ENCODE results near the gene SERAC1. TPM values are rescaled to one million over a fixed set of nuclear protein-coding genes. Genes with fewer than 3 reads are reported as not detected.

The SERAC1 gene
- polyA plus RNA-seq, 2 donors = 5.3 to 6.1 TPM

DNA sequence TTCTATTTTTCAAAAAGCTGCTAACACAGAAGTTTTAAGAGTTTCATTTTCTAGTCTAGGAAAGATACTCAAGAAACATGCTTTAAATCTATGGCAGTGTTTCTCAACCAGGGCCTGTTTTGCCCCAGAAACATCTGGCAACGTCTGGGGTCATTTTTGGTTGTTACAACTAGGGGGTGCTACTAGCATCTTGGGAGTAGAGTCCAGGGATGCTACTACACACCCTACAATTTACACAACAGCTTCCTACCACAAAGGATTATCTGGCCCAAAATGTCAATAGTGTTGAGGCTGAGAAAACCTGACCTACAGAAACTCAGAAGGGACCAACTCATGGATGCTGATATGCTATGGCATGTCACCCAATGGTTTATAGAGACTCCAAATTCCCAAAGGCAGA, 24.4 kb downstream of the SERAC1 start:
- Histone ChIP-seq H3K4me1 (ENCODE audit: control insufficient read depth in 2 of 2, insufficient read depth in 2 of 2, low read length in 1 of 2) (no peaks in the 10 kb centered on the region), H3K9me3 (ENCODE audit: control insufficient read depth in 2 of 2, insufficient read depth in 1 of 2, low read depth in 1 of 2, low read length in 1 of 2) (no peaks in the 10 kb centered on the region), H3K4me3 (ENCODE audit: low read depth in 1 of 2, low read length in 2 of 2) (no peak overlapping the region), H3K27ac (ENCODE audit: low read depth in 2 of 2, low read length in 1 of 2) (no peak overlapping the region), H3K36me3 (ENCODE audit: control insufficient read depth in 2 of 2, insufficient read depth in 2 of 2, low read length in 1 of 2) (peaks cover 0 to 2% of the 10 kb centered on the region in 2 donors), H3K27me3 (ENCODE audit: control insufficient read depth in 1 of 2, insufficient read depth in 2 of 2, low read length in 2 of 2) (no peaks in the 10 kb centered on the region)
- 61 to 68% methylated on average over 1 of the region's 1 CpG for WGBS, 2 donors

- H3K27me3 ChIP-seq (ENCODE audit: control insufficient read depth in 1 of 2, insufficient read depth in 2 of 2, low read length in 2 of 2) = no peaks in the 10 kb centered on the region
- H3K4me1 ChIP-seq (ENCODE audit: control insufficient read depth in 2 of 2, insufficient read depth in 2 of 2, low read length in 1 of 2) = no peaks in the 10 kb centered on the region
- H3K9me3 ChIP-seq (ENCODE audit: control insufficient read depth in 2 of 2, insufficient read depth in 1 of 2, low read depth in 1 of 2, low read length in 1 of 2) = no peaks in the 10 kb centered on the region
- H3K36me3 ChIP-seq (ENCODE audit: control insufficient read depth in 2 of 2, insufficient read depth in 2 of 2, low read length in 1 of 2) = peaks cover 0 to 2% of the 10 kb centered on the region in 2 donors
- no peak overlapping the region for H3K4me3 ChIP-seq (ENCODE audit: low read depth in 1 of 2, low read length in 2 of 2)
- H3K27ac ChIP-seq (ENCODE audit: low read depth in 2 of 2, low read length in 1 of 2) = no peak overlapping the region
Measured at GRCh38 chr6:158142789-158143188, 25.3 kb downstream of the SERAC1 start.

GRCh38 chr6:158131926-158132325, 36.1 kb downstream of the SERAC1 start:
- H3K27ac ChIP-seq (ENCODE audit: low read depth in 2 of 2, low read length in 1 of 2) = no peak overlapping the region
- WGBS, 2 donors = 46 to 48% methylated on average over 1 of the region's 1 CpG
- no peaks in the 10 kb centered on the region for H3K4me1 ChIP-seq (ENCODE audit: control insufficient read depth in 2 of 2, insufficient read depth in 2 of 2, low read length in 1 of 2)
- no peaks in the 10 kb centered on the region for H3K36me3 ChIP-seq (ENCODE audit: control insufficient read depth in 2 of 2, insufficient read depth in 2 of 2, low read length in 1 of 2)
- no peaks in the 10 kb centered on the region for H3K27me3 ChIP-seq (ENCODE audit: control insufficient read depth in 1 of 2, insufficient read depth in 2 of 2, low read length in 2 of 2)
- H3K4me3 ChIP-seq (ENCODE audit: low read depth in 1 of 2, low read length in 2 of 2) = no peak overlapping the region
- no peaks in the 10 kb centered on the region for H3K9me3 ChIP-seq (ENCODE audit: control insufficient read depth in 2 of 2, insufficient read depth in 1 of 2, low read depth in 1 of 2, low read length in 1 of 2)

GRCh38 chr6:158125271-158125670, 42.8 kb downstream of the SERAC1 start:
- H3K9me3 ChIP-seq (ENCODE audit: control insufficient read depth in 2 of 2, insufficient read depth in 1 of 2, low read depth in 1 of 2, low read length in 1 of 2) = no peaks in the 10 kb centered on the region
- H3K27me3 ChIP-seq (ENCODE audit: control insufficient read depth in 1 of 2, insufficient read depth in 2 of 2, low read length in 2 of 2) = no peaks in the 10 kb centered on the region
- 94 to 98% methylated on average over 2 of the region's 2 CpGs for WGBS, 2 donors
- peaks cover 0 to 3% of the 10 kb centered on the region in 2 donors for H3K36me3 ChIP-seq (ENCODE audit: control insufficient read depth in 2 of 2, insufficient read depth in 2 of 2, low read length in 1 of 2)
- H3K4me1 ChIP-seq (ENCODE audit: control insufficient read depth in 2 of 2, insufficient read depth in 2 of 2, low read length in 1 of 2) = no peaks in the 10 kb centered on the region
- H3K4me3 ChIP-seq (ENCODE audit: low read depth in 1 of 2, low read length in 2 of 2) = no peak overlapping the region
- H3K27ac ChIP-seq (ENCODE audit: low read depth in 2 of 2, low read length in 1 of 2) = no peak overlapping the region

- 93 to 96% methylated on average over 1 of the region's 1 CpG for WGBS, 2 donors
- Histone ChIP-seq H3K27ac (ENCODE audit: low read depth in 2 of 2, low read length in 1 of 2) (no peak overlapping the region), H3K4me3 (ENCODE audit: low read depth in 1 of 2, low read length in 2 of 2) (no peak overlapping the region), H3K36me3 (ENCODE audit: control insufficient read depth in 2 of 2, insufficient read depth in 2 of 2, low read length in 1 of 2) (peaks cover 0 to 4% of the 10 kb centered on the region in 2 donors), H3K4me1 (ENCODE audit: control insufficient read depth in 2 of 2, insufficient read depth in 2 of 2, low read length in 1 of 2) (no peaks in the 10 kb centered on the region), H3K9me3 (ENCODE audit: control insufficient read depth in 2 of 2, insufficient read depth in 1 of 2, low read depth in 1 of 2, low read length in 1 of 2) (no peaks in the 10 kb centered on the region), H3K27me3 (ENCODE audit: control insufficient read depth in 1 of 2, insufficient read depth in 2 of 2, low read length in 2 of 2) (no peaks in the 10 kb centered on the region)
Measured at GRCh38 chr6:158124288-158124687, 43.8 kb downstream of the SERAC1 start.

DNA sequence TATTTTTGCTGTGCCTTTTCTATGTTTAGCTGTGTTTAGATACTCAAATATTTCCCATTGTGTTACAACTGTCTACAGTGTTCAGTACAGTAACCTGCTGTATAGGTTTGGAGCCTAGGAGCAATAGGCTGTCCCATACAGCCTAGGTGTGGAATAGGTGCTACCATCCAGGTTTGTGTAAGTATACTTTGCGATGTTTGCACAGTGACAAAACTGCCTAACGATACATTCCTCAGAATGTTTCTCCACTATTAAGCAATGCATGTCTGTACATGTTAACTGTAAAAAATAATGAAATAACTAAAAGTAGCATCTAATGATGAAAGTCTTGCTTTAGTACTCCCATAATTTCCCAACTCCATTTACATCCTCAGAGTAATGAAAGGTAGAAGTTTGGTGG, 46.0 kb downstream of the SERAC1 start:
- H3K9me3 ChIP-seq (ENCODE audit: control insufficient read depth in 2 of 2, insufficient read depth in 1 of 2, low read depth in 1 of 2, low read length in 1 of 2) = no peaks in the 10 kb centered on the region
- H3K27me3 ChIP-seq (ENCODE audit: control insufficient read depth in 1 of 2, insufficient read depth in 2 of 2, low read length in 2 of 2) = no peaks in the 10 kb centered on the region
- peaks cover 1 to 11% of the 10 kb centered on the region in 2 donors for H3K36me3 ChIP-seq (ENCODE audit: control insufficient read depth in 2 of 2, insufficient read depth in 2 of 2, low read length in 1 of 2)
- 74 to 78% methylated on average over 2 of the region's 2 CpGs for WGBS, 2 donors
- H3K4me1 ChIP-seq (ENCODE audit: control insufficient read depth in 2 of 2, insufficient read depth in 2 of 2, low read length in 1 of 2) = no peaks in the 10 kb centered on the region
- no peak overlapping the region for H3K4me3 ChIP-seq (ENCODE audit: low read depth in 1 of 2, low read length in 2 of 2)
- H3K27ac ChIP-seq (ENCODE audit: low read depth in 2 of 2, low read length in 1 of 2) = no peak overlapping the region

- WGBS, 2 donors = 74 to 85% methylated on average over 3 of the region's 3 CpGs
Measured at GRCh38 chr6:158121335-158121734, 46.7 kb downstream of the SERAC1 start.

GRCh38 chr6:158118886-158119285, 49.2 kb downstream of the SERAC1 start:
- WGBS, 2 donors = 97 to 98% methylated on average over 3 of the region's 3 CpGs

More at GRCh38 chr6:158121335-158121734, 46.7 kb downstream of the SERAC1 start:
- no peak overlapping the region for H3K4me3 ChIP-seq (ENCODE audit: low read depth in 1 of 2, low read length in 2 of 2)
- peaks cover 3 to 13% of the 10 kb centered on the region in 2 donors for H3K36me3 ChIP-seq (ENCODE audit: control insufficient read depth in 2 of 2, insufficient read depth in 2 of 2, low read length in 1 of 2)
- no peaks in the 10 kb centered on the region for H3K4me1 ChIP-seq (ENCODE audit: control insufficient read depth in 2 of 2, insufficient read depth in 2 of 2, low read length in 1 of 2)
- no peak overlapping the region for H3K27ac ChIP-seq (ENCODE audit: low read depth in 2 of 2, low read length in 1 of 2)
- no peaks in the 10 kb centered on the region for H3K9me3 ChIP-seq (ENCODE audit: control insufficient read depth in 2 of 2, insufficient read depth in 1 of 2, low read depth in 1 of 2, low read length in 1 of 2)
- no peaks in the 10 kb centered on the region for H3K27me3 ChIP-seq (ENCODE audit: control insufficient read depth in 1 of 2, insufficient read depth in 2 of 2, low read length in 2 of 2)

GRCh38 chr6:158115508-158115907, 52.6 kb downstream of the SERAC1 start:
- Histone ChIP-seq H3K4me1 (ENCODE audit: control insufficient read depth in 2 of 2, insufficient read depth in 2 of 2, low read length in 1 of 2) (no peaks in the 10 kb centered on the region), H3K27me3 (ENCODE audit: control insufficient read depth in 1 of 2, insufficient read depth in 2 of 2, low read length in 2 of 2) (no peaks in the 10 kb centered on the region), H3K9me3 (ENCODE audit: control insufficient read depth in 2 of 2, insufficient read depth in 1 of 2, low read depth in 1 of 2, low read length in 1 of 2) (no peaks in the 10 kb centered on the region), H3K36me3 (ENCODE audit: control insufficient read depth in 2 of 2, insufficient read depth in 2 of 2, low read length in 1 of 2) (peaks cover 12% of the 10 kb centered on the region in 2 donors), H3K4me3 (ENCODE audit: low read depth in 1 of 2, low read length in 2 of 2) (no peak overlapping the region), H3K27ac (ENCODE audit: low read depth in 2 of 2, low read length in 1 of 2) (no peak overlapping the region)
- 91 to 93% methylated on average over 6 of the region's 6 CpGs for WGBS, 2 donors

More at GRCh38 chr6:158118886-158119285, 49.2 kb downstream of the SERAC1 start:
- Histone ChIP-seq H3K4me3 (ENCODE audit: low read depth in 1 of 2, low read length in 2 of 2) (no peak overlapping the region), H3K4me1 (ENCODE audit: control insufficient read depth in 2 of 2, insufficient read depth in 2 of 2, low read length in 1 of 2) (no peaks in the 10 kb centered on the region), H3K27me3 (ENCODE audit: control insufficient read depth in 1 of 2, insufficient read depth in 2 of 2, low read length in 2 of 2) (no peaks in the 10 kb centered on the region), H3K27ac (ENCODE audit: low read depth in 2 of 2, low read length in 1 of 2) (no peak overlapping the region), H3K9me3 (ENCODE audit: control insufficient read depth in 2 of 2, insufficient read depth in 1 of 2, low read depth in 1 of 2, low read length in 1 of 2) (no peaks in the 10 kb centered on the region), H3K36me3 (ENCODE audit: control insufficient read depth in 2 of 2, insufficient read depth in 2 of 2, low read length in 1 of 2) (peaks cover 8 to 13% of the 10 kb centered on the region in 2 donors)

DNA sequence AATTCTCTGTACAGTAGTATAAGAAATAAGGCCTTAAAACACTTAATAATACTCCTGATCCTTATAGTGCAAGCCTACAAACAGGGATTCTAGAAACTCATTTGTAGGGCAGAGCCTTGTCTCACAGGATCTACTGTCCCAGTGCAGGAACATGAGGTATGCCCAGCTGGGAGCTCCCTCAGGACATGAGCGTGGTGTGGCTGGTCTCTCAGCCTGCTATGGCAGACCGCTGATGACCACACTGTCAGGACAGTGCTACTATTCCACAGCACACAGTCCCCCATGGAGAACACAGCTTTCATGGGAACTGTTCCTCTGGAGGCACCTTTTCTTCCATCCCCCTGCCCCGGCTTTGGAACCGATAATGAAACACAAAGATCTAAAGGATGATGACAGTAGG, 53.0 kb downstream of the SERAC1 start:
- WGBS, 2 donors = 95% methylated on average over 4 of the region's 4 CpGs

More for the DNA sequence above, 53.0 kb downstream of the SERAC1 start:
- Histone ChIP-seq H3K36me3 (ENCODE audit: control insufficient read depth in 2 of 2, insufficient read depth in 2 of 2, low read length in 1 of 2) (peaks cover 8 to 12% of the 10 kb centered on the region in 2 donors), H3K27ac (ENCODE audit: low read depth in 2 of 2, low read length in 1 of 2) (no peak overlapping the region), H3K4me3 (ENCODE audit: low read depth in 1 of 2, low read length in 2 of 2) (no peak overlapping the region), H3K4me1 (ENCODE audit: control insufficient read depth in 2 of 2, insufficient read depth in 2 of 2, low read length in 1 of 2) (no peaks in the 10 kb centered on the region), H3K9me3 (ENCODE audit: control insufficient read depth in 2 of 2, insufficient read depth in 1 of 2, low read depth in 1 of 2, low read length in 1 of 2) (no peaks in the 10 kb centered on the region), H3K27me3 (ENCODE audit: control insufficient read depth in 1 of 2, insufficient read depth in 2 of 2, low read length in 2 of 2) (no peaks in the 10 kb centered on the region)

Data from esophagus (tissue), 2 donors.